Left forelimb (tissue), 1 donor: ENCODE results near the gene CALCOCO1.
A peak's percentile ranks its signal among the peaks of the same experiment; 100 is the strongest.
"Not testable (repeated sequence)": the region's sequence is repeated elsewhere in the genome, so short reads cannot be mapped to it uniquely, and the experiment has no call there.

ENCODE experiments used
- DNase-seq: peaks from one replicate; pipeline ENCODE4 v3.0.0-alpha.2; 2018; ENCODE audit warnings: low spot score

Gene CALCOCO1

DNA sequence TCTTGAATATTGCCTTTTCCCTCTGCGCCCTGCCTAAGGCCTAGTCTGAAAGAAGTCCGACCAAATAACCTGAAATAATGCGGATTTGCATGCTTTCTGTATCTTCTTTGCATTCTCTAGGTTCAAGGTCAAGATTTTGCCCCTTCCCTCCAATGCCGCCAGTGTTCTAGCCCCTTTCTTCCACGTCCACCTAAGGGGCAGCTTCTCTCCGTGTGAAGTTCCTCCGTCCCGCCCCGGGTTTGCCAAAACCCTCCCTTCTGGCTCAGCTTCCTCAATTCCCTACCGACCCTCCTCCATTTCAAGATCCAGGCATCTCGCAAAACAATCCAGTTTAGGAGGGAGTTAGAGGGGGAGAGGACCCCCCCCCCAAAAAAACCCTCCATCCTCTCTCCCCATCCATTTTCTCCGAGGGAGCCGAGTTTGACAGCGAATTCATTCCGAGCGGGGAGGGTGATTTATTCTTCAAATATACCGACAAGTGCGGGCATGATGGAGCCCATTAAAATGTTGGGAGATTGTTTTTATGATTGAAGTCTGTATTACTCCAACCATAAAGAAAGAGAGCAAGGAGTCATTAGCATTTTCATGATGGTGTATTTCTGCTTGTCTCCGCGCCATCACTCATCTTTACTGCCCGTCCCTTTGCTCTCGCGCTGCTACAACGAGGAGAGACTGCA lies 30.5 kb downstream of the CALCOCO1 start:
- no peak for DNase-seq

DNA sequence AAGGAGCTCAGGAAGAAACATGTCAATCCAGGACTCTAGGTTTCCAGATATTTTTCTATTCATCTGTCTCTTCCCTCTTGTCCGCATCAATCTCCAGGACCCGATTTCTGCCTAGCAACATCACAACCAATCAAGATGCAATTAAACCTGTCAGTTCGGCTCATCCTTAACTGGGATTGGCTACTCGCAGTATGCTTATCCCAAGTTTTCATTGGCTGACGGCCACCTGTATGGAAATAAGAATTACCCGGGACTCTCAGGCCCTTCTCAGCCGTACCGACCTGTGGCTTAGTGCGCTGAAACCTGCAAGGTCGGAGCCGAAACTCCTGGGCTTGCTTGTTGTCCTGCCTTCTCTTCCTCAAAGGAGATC lies 31.0 kb downstream of the CALCOCO1 start:
- DNase-seq = no peak

DNA sequence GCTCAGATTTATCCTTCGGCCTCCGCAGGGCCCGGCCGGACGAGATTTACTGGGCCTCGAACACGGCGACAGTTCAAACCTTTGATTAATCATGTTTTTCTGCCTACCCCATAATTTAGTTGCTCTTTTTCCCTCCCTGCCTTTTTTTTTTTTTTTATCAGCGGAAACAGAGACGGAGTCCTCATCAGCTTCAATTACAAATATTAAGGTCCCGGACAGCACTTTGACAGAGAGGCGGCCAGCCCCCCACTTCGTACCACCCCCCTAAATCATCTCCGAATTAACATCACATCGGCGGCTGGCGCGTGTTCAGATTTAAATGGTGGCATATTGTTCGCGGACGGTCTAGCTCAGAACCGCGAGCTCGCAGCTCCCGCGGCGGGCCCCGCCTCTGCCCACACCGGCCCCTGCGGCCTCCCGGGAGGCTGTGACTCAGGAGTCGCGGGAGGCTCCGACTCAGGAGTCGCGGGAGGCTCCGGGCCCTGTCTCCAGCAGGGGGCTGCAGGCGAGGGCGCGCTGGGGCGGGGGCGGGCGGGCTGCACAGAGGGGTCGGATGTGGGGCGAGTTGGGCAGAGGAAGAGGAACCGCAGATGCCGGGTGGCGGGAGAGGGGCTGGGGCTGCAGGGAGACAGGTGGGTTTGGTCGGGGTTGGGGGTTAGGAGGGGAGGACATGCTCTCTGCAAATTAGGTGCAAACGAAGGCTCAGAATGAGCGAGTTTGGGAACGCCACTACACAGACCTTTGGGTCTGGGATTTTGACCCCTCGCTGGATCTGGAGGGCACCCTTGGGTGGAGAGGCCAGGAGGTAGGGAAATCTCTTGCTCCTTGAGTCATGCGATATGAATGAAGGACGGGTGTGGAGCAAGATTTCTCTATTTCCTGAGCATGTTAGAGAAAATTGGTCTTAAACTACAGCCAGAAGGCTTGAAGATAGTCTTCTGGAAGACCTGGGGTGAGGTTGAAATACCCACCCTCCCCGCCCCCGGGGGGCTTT lies 31.8 kb downstream of the CALCOCO1 start:
- no peak for DNase-seq

DNA sequence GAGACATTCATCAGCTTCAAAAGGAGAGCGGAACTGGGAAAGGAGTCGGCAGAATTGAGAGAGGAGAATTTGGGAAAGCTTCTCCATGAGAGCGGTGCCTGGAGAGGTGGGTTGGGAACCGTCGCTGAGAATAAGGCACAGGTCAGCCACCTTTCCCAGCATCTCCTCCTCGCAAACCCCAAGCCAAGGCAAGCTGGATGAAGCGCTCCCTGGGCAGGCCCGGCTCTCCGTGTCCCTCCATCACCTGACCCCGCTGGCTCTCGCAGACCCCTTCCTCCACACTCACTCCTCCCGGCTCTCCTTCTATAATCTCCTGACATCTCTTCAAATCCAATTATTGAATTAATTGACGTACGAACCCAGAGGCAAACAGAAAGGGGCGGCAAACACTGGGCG lies 32.5 kb downstream of the CALCOCO1 start:
- no peak for DNase-seq

DNA sequence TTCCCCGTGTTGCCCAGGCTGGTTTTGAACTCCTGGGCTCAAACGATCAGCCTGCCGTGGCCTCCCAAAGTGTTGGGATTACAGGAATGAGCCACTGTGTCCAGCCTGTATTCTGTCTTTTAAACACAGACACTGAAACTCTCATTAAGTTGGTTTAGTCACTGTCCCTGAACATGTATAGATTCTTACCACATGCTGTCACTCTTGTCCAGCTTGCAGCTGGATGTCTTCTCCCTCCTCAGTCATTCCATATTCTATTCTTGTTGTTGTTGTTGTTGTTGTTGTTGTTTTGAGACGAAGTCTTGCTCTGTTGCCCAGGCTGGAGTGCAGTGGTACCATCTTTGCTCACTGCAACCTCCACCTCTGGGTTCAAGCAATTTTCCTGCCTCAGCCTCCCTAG lies 39.1 kb downstream of the CALCOCO1 start:
- no peak for DNase-seq

DNA sequence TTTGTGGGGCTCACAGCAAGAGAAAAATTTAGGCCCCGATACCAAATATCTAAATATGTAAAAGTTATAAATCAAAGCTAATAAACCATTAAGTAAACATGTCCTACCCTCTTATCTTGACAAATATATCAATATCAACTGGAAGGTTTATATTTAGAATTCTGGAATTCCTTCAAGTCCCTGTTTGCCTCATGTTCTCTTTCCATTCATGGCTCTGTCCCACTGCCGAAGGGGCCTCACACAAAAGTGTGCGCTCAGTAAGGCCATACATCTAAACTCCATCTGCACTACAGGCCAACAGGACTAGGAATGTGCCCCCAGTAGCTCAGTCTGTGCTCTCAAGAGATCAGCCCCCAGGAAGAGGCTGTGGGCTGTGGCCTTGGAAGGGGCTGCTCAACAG lies 40.8 kb downstream of the CALCOCO1 start:
- no peak for DNase-seq

DNA sequence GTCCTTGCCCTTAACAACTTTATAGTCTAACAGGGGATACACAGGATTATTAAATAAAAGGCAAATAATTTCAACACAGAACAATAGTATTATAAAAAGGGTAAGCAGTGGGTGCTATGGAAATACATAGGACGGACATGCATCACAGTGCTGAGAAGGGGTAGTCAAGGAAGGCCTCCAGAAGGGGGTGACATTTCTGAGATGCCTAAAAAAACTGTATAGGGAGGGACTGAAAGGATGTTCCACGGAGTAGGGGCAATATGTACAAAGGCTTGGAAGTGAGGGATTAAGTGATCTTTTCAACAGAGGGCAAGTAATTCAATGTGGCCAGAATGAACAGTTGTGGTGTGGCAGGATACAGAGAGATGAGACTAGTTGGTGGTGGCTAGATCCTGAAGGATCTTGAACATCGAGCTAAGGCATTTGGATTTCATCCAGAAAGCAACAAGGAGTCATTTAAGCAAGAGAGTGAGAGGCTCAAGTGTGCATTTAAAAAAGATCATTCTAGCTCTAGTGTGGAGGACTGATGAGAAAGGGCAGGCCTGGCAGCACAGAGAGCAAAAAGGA lies 42.5 kb downstream of the CALCOCO1 start:
- DNase-seq = no peak

DNA sequence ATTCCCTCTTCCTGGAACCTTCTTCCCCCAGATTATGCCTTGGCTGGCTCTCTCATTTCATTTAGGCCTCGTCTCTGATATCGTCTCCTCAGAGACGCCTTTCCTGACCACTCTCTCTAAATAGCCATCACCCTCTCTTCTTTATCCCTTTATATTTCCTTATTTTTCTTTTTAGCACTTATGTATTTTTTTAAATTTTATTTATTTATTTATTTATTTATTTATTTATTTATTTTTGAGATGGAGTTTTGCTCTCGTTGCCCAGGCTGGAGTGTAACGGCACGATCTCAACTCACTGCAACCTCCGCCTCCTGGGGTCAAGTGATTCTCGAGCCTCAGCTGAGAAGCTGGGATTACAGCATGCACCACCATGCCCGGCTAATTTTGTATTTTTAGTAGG lies 43.3 kb downstream of the CALCOCO1 start:
- DNase-seq = no peak

DNA sequence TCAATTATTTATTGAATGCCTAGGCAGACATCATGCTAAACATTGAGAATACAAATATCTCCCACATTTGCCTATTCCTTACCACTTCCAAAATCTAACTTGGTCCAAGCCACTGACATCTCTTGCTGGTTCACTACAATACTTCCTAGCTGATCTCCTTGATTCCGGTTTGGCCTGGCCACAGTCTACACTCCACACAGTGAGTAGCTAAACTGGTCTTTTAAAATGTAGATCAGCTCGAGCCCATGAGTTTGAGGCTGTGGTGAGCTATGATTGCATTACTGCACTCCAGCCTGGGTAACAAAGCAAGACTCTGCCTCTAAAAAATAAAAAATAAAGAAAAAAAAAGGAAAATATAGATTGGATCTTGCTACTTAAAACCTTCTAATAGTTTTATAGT lies 43.8 kb downstream of the CALCOCO1 start:
- no peak for DNase-seq

DNA sequence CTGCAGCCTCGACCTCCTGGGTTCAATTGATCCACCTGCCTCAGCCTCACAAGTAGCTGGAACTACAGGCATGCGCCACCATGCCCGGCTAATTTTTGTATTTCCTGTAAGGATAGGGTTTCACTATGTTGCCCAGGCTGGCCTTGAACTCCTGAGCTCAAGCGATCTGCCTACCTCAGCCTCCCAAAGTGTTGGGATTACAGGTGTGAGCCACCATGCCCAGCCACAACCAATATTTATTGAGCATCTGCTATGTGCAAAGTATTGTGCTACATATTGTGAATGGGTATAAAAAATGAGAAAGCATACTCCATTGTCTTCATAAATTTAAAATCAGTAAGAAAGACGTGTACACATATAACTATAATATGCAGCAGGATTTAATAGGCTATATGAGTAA lies 47.2 kb downstream of the CALCOCO1 start:
- DNase-seq = not testable (repeated sequence)

DNA sequence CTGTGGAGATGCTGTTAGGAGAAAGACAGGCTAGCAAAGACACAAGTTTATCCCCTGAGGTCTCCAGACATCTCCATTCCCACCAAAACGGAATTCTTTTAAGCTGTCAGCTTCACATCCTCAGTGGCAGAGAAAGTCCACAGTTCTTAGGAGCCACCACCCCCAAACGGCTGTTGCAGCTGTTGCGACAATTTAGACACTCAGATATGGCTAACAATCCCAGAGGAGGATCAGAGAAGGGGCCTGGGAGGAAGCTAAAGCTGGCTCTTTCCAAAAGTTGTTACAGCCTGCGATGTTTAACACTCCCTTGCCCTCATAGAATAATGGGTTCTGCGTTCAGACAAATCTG lies 49.5 kb downstream of the CALCOCO1 start:
- DNase-seq = no peak

DNA sequence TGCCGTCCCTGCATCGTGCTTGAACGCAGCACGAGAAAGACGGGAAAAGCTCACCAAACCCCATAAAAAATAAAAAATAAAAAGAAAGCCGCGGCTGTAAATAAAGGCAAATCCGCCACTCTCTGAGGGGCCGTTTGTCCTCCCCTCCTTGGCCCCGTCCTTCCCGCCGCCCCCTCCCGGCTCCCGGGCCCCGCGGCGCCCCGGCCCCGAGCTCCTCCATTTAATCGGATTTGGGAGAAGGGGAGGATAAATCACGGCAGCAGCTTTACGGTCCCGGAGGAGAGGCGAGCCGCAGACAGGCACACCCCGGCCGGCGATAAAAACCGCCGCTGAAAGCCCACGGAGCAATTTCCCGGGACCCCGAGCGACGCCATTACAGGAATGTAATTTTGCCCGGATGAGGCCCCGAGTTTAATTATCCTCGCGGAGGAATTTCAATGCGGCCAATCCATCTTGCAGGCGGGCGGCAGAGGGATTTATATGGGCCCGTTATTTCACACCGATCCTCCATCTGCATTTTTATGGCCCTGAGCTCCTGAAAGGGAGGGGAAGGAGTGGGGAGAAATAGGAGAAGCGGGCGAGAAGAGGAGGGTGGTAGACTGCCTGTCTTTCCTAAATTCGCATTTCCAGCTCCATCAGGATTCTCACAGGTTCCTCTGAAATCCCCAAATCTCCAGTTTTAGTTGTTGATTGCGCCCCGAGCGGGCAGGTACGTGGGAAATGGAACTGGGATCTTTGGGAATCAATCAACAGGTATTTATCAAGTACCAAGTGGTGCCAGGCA lies 50.0 kb downstream of the CALCOCO1 start:
- peak; percentile 73 for DNase-seq

DNA sequence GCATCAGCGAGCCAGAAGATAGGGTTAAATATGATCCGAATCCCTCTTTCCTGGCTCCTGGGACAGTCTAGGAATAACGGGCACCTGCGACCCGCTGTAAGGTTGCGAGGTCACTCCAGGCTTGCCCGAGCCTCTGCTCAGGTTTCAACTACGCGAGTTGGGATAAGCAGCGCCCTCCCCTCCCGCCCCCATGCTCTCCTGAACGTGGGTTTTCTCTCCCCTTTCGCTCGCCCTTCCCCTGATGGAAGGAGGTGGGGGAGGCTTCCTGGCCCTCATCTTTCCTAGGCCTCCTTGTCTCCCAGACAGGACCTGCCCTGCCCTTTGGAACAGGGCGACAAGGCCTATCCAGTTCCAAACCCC lies 50.6 kb downstream of the CALCOCO1 start:
- peak; percentile 83 for DNase-seq

DNA sequence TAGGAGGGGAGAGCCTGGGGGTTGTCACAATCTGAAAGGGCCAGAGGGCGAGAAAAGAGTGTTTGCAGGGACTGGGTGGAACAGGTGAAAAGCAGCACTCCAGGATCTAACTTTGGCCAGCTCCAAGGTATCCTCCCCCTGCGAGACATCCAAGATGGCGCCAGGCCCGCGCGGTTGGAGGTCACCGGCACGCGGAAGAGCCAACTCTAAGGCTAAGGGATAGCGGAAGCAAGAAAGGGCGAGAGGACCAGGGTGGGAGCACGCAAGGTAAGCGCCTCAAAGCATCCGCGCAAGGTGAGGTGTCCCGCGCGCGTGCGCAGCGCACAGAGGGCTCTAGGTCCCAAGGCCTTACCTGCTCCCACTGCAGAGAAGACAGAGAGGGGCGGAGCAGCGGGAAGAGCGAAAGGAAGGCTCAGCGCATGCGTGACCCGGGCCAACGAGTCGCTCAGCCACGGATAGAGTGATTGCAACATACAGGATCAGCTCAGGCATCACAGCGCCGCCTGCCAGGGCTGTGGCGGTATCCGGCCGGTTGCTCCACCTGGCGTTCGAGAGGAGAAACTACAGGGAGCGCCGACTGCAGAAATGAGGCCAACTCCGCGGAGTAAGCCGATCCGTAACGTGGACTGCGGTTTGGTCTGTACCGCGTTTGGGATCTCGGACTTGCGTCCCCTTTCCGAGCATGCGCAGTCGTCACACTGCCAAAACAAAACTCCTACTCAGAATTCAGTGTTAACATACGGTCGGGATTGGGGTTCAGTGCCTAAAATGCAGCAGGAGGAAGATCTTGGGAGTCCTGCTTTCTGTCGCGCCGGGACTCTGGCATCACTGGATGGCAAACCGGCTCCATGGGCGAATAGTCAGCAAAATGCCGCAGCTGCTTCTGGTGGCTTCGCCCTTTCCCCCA lies 51.3 kb downstream of the CALCOCO1 start, which contains the start of gene ATP5MC2:
Gene ATP5MC2, minus strand, starts transcription at position 383 of the 907 bp plus-strand sequence. CDS start 3,469 bp downstream, outside the sequence.
- DNase-seq = peak; percentile 99

DNA sequence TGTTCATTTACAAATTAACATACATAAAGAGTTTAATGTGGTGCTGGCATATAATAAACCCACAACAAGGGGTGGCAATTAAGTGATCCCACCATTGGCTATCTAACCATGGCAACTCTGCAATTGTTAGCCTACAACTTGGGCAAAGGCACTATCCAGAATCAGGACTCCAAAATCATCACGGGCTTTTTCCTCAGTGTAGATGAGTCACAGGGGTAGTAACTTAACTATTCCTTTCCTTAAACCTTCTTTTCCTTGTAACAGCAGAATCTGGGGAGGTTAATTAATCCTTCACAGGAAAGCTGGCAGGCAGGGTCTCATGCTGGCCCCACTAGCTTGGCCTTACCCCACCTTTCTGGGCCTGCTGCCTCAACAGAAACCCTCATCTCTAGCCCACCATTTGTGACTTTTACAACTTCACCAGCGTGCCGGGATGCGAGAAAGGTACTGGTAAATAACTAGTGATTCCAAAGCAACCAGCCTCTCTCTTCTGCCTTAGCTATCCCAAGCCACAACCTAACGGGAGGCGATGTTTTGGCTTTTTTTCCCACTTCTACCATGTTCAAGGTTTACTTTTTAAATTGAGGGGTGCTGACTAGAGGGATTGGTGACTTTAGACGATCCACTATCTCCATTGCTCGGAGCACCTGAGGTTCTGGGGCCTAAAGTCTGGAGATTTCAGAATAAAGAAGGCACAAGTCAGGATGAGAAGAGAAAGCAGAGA lies 52.1 kb downstream of the CALCOCO1 start:
- no peak for DNase-seq

DNA sequence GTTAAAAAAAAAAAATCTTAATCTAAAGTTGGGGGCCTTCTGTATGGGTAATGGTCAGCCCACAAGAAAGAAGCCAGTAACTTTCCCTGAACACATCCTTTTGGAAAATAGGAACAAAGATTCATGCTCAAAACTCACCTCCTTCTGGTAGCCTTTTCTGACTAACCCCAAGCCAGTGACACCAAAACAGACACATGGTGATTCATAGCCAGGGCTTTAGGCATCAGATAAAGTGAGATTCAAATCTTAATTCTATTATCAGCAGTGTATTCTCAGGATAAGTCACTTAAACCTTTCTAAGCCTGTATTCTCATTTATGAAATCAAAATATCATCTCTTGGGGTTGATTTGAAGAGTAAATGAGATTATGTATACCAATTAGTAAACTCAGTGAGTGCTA lies 56.3 kb downstream of the CALCOCO1 start:
- DNase-seq = no peak

DNA sequence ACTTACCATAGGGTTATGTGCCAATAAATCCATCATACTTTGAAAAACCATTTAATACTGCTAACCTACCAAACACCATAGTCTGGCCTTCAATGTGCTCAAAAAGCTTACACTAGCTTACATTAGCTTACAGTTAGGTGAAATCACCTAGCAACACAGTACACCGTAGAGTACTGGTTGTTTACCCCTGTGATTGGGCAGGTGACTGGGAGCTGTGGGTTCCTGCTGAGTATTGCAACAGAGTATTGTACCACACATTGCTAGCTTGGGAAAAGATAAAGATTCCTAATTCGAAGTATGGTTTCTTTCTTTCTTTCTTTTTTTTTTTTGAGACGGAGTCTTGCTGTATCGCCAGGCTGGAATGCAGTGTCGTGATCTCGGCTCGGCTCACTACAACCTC lies 56.9 kb downstream of the CALCOCO1 start:
- no peak for DNase-seq

DNA sequence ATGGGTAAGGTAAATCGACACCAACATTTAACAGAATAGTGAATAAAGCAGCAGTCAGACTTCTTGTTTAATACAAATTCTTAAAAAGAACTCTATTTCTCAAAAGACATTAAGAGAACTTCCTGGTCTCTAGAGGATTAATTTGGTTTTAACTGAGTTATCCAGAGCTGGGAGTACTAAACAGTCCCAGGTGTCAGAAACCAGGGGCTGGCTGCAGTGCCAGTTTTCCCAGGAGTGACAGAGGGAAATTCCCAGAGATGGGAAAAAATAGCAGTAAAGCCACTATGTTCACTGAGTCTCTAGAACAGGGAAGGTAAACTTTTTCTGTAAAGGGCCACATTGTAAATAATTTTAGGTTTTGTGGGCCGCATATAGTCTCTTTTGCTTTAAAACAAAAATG lies 60.2 kb downstream of the CALCOCO1 start:
- no peak for DNase-seq

DNA sequence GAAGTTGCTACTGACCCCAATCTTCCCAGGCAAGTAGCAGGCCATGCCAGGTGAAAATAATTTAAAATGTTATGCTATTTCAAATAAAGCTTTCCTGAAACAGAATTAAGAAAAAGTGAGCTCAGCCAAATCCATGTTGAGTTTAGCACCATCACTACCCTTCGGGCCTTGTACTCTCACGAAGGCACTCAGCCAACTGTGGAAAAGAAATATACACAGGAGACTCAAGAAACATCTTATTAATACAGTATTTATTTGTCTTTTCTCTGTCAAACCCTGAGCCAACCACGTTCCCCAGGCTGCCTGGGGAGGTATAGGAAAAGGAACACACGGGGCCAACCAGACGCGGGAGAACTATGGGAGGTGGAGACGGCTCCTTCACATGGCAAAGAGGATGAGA lies 62.3 kb downstream of the CALCOCO1 start:
- no peak for DNase-seq

DNA sequence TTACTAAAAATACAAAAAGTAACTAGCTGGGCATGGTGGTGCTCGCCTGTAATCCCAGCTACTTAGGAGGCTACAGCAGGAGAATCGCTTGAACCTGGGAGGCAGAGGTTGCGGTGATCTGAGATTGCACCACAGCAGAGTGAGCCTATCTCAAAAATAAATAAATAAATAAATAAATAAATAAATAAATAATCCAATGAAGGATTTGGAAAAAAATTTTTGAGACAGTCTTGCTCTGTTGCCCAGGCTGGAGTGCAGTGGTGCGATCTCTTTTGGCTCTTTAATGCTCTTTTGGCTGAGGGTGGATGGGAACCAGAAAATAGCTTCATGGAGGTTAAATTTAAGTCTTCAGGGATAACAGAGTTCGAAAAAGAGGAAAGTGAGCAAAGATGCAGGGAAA lies 63.1 kb downstream of the CALCOCO1 start:
- no peak for DNase-seq

DNA sequence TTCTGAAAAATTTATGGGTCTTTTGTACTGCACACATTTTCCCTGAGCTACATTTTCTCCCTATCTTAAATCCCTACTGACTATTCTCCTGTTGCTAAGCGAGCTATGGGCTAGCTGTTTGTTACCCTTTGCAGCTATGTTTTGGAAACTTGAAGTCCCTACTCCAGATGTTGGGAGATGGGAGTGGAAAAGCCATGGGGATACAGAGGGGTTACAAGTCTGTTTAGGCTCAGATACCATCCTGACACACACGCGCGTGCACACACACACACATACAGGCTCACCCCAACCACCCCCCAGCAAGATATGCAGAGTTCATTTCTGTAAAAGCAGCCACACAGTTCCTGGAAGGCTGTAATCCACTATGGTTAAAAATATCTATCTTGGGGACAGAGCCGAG lies 67.2 kb downstream of the CALCOCO1 start:
- no peak for DNase-seq
